Subcutaneous abdominal adipose tissue (tissue), 5 donors: ENCODE results near the gene CUX1.

ENCODE experiments used
- H3K27ac ChIP-seq: one replicate; pipeline ENCODE4 v1.7.0; 2013; ENCODE audit warnings: low read depth, mild to moderate bottlenecking, inconsistent platforms, low read length, moderate library complexity
- H3K27me3 ChIP-seq, 5 donors: one replicate each; pipeline ENCODE4 v1.7.0; 2013; ENCODE audit warnings: low read length in 5 of 5, inconsistent platforms in 1 of 5; ENCODE audit not compliant: control insufficient read depth in 5 of 5, insufficient read depth in 4 of 5
- H3K36me3 ChIP-seq, 5 donors: one replicate each; pipeline ENCODE4 v1.7.0; 2013; ENCODE audit warnings: low read length in 5 of 5; ENCODE audit not compliant: control insufficient read depth in 5 of 5, insufficient read depth in 5 of 5
- H3K4me1 ChIP-seq, 5 donors: one replicate each; pipeline ENCODE4 v1.7.0; 2013; ENCODE audit warnings: low read length in 5 of 5, mild to moderate bottlenecking in 3 of 5, moderate library complexity in 1 of 5; ENCODE audit not compliant: control insufficient read depth in 5 of 5, insufficient read depth in 5 of 5
- H3K4me3 ChIP-seq, 5 donors: one replicate each; pipeline ENCODE4 v1.7.0; 2013; ENCODE audit warnings: low read length in 5 of 5, low read depth in 1 of 5
- H3K9ac ChIP-seq, 5 donors: one replicate each; pipeline ENCODE4 v1.7.0; 2013; ENCODE audit warnings: low read length in 5 of 5, mild to moderate bottlenecking in 4 of 5, moderate library complexity in 3 of 5
- H3K9me3 ChIP-seq, 5 donors: one replicate each; pipeline ENCODE4 v1.7.0; 2013; ENCODE audit warnings: low read length in 5 of 5; ENCODE audit not compliant: control insufficient read depth in 5 of 5
- donor health status: healthy.
- donor health status: healthy.
- donor health status: healthy.
- donor health status: healthy.
- donor health status: healthy.

Gene CUX1

GRCh38 chr7:101934618-101935017 is 117.2 kb downstream of the CUX1 start:
- H3K36me3 ChIP-seq = no peaks in the 10 kb centered on the region
- peaks cover 0 to 5% (median 0%) of the 10 kb centered on the region in 5 donors for H3K9me3 ChIP-seq
- peak overlapping the region in 4 of 5 donors; percentile 1 to 25 (median 13) for H3K4me3 ChIP-seq
- H3K27ac ChIP-seq = peak overlapping the region; percentile 46
- H3K9ac ChIP-seq = peak overlapping the region in 4 of 5 donors; percentile 10 to 44 (median 42)
- H3K4me1 ChIP-seq = peaks cover 3 to 30% (median 28%) of the 10 kb centered on the region in 5 donors
- H3K27me3 ChIP-seq = no peaks in the 10 kb centered on the region

- H3K9ac ChIP-seq = no peak overlapping the region
Observed at GRCh38 chr7:101935521-101936141, 118.2 kb downstream of the CUX1 start.

DNA sequence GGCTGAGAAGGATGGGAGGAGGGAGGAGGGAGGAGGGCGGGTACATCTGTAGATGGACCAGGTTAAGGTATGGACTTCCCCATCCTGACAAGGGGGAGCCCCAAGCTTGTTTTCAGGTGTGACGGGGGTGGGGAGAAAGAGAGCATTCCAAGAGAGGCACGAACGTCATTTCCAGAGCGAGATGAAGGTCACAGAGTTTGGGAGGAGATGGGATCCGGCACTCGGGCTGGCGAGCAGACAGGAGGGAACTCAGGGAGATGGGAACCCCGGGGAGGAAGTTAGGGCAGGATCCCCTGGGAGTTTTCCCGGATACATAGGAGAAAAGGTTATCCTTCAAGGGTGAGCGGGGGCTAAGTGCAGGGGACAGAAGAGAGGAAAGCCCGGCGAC is 118.8 kb downstream of the CUX1 start:
- H3K27me3 ChIP-seq = no peaks in the 10 kb centered on the region
- peak overlapping the region; percentile 30 to 55 (median 53) for H3K4me3 ChIP-seq
- H3K36me3 ChIP-seq = no peaks in the 10 kb centered on the region
- peak overlapping the region in 2 of 5 donors; percentile 5 to 64 for H3K9ac ChIP-seq
- H3K9me3 ChIP-seq = no peaks in the 10 kb centered on the region
- H3K27ac ChIP-seq = peak overlapping the region; percentile 46
- peaks cover 3 to 30% (median 28%) of the 10 kb centered on the region in 5 donors for H3K4me1 ChIP-seq

More at GRCh38 chr7:101935521-101936141, 118.2 kb downstream of the CUX1 start:
- no peaks in the 10 kb centered on the region for H3K9me3 ChIP-seq
- no peaks in the 10 kb centered on the region for H3K36me3 ChIP-seq
- H3K4me1 ChIP-seq = peaks cover 3 to 30% (median 28%) of the 10 kb centered on the region in 5 donors
- peak overlapping the region; percentile 46 for H3K27ac ChIP-seq
- peak overlapping the region in 3 of 5 donors; percentile 2 to 53 (median 28) for H3K4me3 ChIP-seq
- no peaks in the 10 kb centered on the region for H3K27me3 ChIP-seq

GRCh38 chr7:101936611-101937231 is 119.3 kb downstream of the CUX1 start:
- H3K9ac ChIP-seq = peak overlapping the region in 2 of 5 donors; percentile 5 to 64
- H3K27ac ChIP-seq = peak overlapping the region; percentile 46
- no peaks in the 10 kb centered on the region for H3K36me3 ChIP-seq
- H3K4me3 ChIP-seq = peak overlapping the region; percentile 30 to 55 (median 53)
- peaks cover 3 to 32% (median 29%) of the 10 kb centered on the region in 5 donors for H3K4me1 ChIP-seq
- no peaks in the 10 kb centered on the region for H3K27me3 ChIP-seq
- H3K9me3 ChIP-seq = no peaks in the 10 kb centered on the region

- Histone ChIP-seq H3K4me3 (no peak overlapping the region), H3K4me1 (peaks cover 5 to 44% (median 41%) of the 10 kb centered on the region in 5 donors), H3K36me3 (no peaks in the 10 kb centered on the region), H3K27ac (no peak overlapping the region), H3K9ac (no peak overlapping the region), H3K9me3 (no peaks in the 10 kb centered on the region), H3K27me3 (no peaks in the 10 kb centered on the region)
Observed at GRCh38 chr7:101937717-101938514, 120.5 kb downstream of the CUX1 start.

- peaks cover 5 to 44% (median 41%) of the 10 kb centered on the region in 5 donors for H3K4me1 ChIP-seq
- H3K27ac ChIP-seq = no peak overlapping the region
- no peak overlapping the region for H3K9ac ChIP-seq
- no peaks in the 10 kb centered on the region for H3K9me3 ChIP-seq
- no peaks in the 10 kb centered on the region for H3K27me3 ChIP-seq
- no peak overlapping the region for H3K4me3 ChIP-seq
- no peaks in the 10 kb centered on the region for H3K36me3 ChIP-seq
Observed at GRCh38 chr7:101939136-101939695, 121.8 kb downstream of the CUX1 start.

GRCh38 chr7:101940151-101940550 is 122.7 kb downstream of the CUX1 start:
- no peaks in the 10 kb centered on the region for H3K36me3 ChIP-seq
- H3K27me3 ChIP-seq = no peaks in the 10 kb centered on the region
- H3K4me1 ChIP-seq = peaks cover 5 to 35% (median 34%) of the 10 kb centered on the region in 5 donors
- H3K9me3 ChIP-seq = no peaks in the 10 kb centered on the region
- H3K4me3 ChIP-seq = no peak overlapping the region
- H3K9ac ChIP-seq = no peak overlapping the region
- H3K27ac ChIP-seq = no peak overlapping the region

GRCh38 chr7:101940830-101941229 is 123.4 kb downstream of the CUX1 start:
- no peaks in the 10 kb centered on the region for H3K9me3 ChIP-seq
- H3K9ac ChIP-seq = no peak overlapping the region
- no peaks in the 10 kb centered on the region for H3K27me3 ChIP-seq
- peaks cover 2 to 28% (median 28%) of the 10 kb centered on the region in 5 donors for H3K4me1 ChIP-seq
- H3K27ac ChIP-seq = no peak overlapping the region
- H3K4me3 ChIP-seq = no peak overlapping the region
- no peaks in the 10 kb centered on the region for H3K36me3 ChIP-seq

DNA sequence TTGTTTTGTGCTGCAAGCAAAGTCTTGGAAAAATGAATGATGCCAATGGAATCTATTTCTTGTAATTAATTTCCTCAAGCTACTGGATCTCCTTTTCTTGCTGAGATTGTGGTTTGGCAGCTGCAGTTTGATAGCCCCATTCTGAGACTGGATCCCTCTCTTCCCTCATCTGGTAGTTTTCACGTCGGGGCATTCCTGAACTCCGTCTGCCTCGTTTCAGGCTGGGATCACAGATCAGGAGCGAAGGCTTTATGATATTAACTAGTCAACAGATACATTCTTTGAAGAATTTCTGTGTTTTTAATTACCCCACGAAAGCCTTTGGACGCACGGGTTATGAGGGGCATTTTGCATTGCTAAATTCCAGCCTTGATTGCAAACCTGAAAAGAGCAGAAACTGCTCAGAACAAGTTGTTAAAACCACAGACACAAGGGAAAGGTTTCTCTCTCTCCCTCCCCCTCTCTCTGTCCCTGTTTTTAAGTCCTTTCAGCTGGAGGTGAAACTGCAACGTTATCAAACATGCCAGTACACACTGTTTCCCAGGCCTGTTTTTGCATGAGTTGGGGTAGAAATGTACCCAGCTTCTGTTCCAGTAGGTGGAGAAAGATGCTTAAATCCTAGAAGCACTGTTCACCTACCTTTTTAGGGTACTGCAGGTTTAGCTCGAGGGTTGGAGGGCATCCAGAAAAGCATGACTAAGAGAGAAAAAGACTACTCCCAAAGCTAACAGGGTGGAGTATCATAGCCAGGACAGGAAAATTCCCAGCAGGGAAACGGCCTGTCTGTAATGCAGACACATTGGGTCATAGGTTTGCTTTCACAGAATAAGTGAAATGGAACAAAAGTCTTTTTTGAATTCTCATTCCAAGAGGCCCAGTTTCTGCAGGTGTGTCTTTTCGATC is 124.3 kb downstream of the CUX1 start:
- no peak overlapping the region for H3K9ac ChIP-seq
- H3K4me3 ChIP-seq = no peak overlapping the region
- peaks cover 2 to 19% (median 19%) of the 10 kb centered on the region in 5 donors for H3K4me1 ChIP-seq
- no peaks in the 10 kb centered on the region for H3K9me3 ChIP-seq
- H3K27me3 ChIP-seq = no peaks in the 10 kb centered on the region
- H3K27ac ChIP-seq = no peak overlapping the region
- H3K36me3 ChIP-seq = no peaks in the 10 kb centered on the region
